WERI-Rb-1 (cell line): ENCODE data around the gene CCNL2.

ENCODE experiments used
- DNase-seq: peaks from one replicate; pipeline ENCODE4 v3.0.0-alpha.2; 2020
- H3K27ac ChIP-seq: fragments of 250-450 bp; sonication (Bioruptor Pico); 2 replicates; pipeline ENCODE4 v1.5.1; 2020; ENCODE audit warnings: mild to moderate bottlenecking, moderate library complexity
- H3K27me3 ChIP-seq: fragments of 250-450 bp; sonication (Bioruptor Pico); 2 replicates; pipeline ENCODE4 v1.5.1; 2021; ENCODE audit warnings: mild to moderate bottlenecking, low read depth, moderate library complexity; ENCODE audit not compliant: insufficient read depth, severe bottlenecking
- H3K36me3 ChIP-seq: fragments of 250-450 bp; sonication (Bioruptor Pico); 2 replicates; pipeline ENCODE4 v1.5.1; 2020; ENCODE audit warnings: mild to moderate bottlenecking, moderate library complexity
- H3K4me3 ChIP-seq: 2 replicates; pipeline ENCODE4 v1.5.1; 2011; ENCODE audit warnings: low read depth, mild to moderate bottlenecking, control low read depth, low read length
- H3K9me3 ChIP-seq: fragments of 250-450 bp; sonication (Bioruptor Pico); 2 replicates; pipeline ENCODE4 v1.5.1; 2021; ENCODE audit warnings: mild to moderate bottlenecking, moderate library complexity; ENCODE audit not compliant: severe bottlenecking
- CTCF ChIP-seq: IDR thresholded peaks from 2 replicates; pipeline ENCODE4 v1.5.1; 2011; ENCODE audit warnings: low read depth, mild to moderate bottlenecking, control low read depth, inconsistent platforms, low read length

The CCNL2 gene

GRCh38 chr1:1439546-1440261 is 40.6 kb upstream of the CCNL2 start:
- Histone ChIP-seq H3K4me3 (no peak overlapping the region), H3K36me3 (no peaks in the 10 kb centered on the region; the same call in 1 of the 2 replicates)
- no peak for TF ChIP-seq CTCF

GRCh38 chr1:1438531-1439381 is 39.6 kb upstream of the CCNL2 start:
- no peaks in the 10 kb centered on the region; the same call in 1 of the 2 replicates for H3K36me3 ChIP-seq
- no peak overlapping the region for H3K4me3 ChIP-seq
- no peak for TF ChIP-seq CTCF
- no peaks in the 10 kb centered on the region for H3K9me3 ChIP-seq
- DNase-seq = no peak
- H3K27ac ChIP-seq = no peak overlapping the region
- H3K27me3 ChIP-seq = no peaks in the 10 kb centered on the region

More at GRCh38 chr1:1439546-1440261, 40.6 kb upstream of the CCNL2 start:
- no peaks in the 10 kb centered on the region for H3K27me3 ChIP-seq
- no peak for DNase-seq
- H3K27ac ChIP-seq = no peak overlapping the region
- no peaks in the 10 kb centered on the region for H3K9me3 ChIP-seq

- H3K27ac ChIP-seq = no peak overlapping the region
Observed at GRCh38 chr1:1437904-1438376, 38.8 kb upstream of the CCNL2 start.

GRCh38 chr1:1437033-1437903 is 38.1 kb upstream of the CCNL2 start:
- Histone ChIP-seq H3K27me3 (no peaks in the 10 kb centered on the region), H3K27ac (no peak overlapping the region), H3K36me3 (no peaks in the 10 kb centered on the region; the same call in 1 of the 2 replicates)

More at GRCh38 chr1:1437904-1438376, 38.8 kb upstream of the CCNL2 start:
- TF ChIP-seq CTCF = no peak
- Histone ChIP-seq H3K27me3 (no peaks in the 10 kb centered on the region), H3K36me3 (no peaks in the 10 kb centered on the region; the same call in 1 of the 2 replicates), H3K9me3 (no peaks in the 10 kb centered on the region), H3K4me3 (no peak overlapping the region)
- DNase-seq = no peak

More at GRCh38 chr1:1437033-1437903, 38.1 kb upstream of the CCNL2 start:
- no peak for TF ChIP-seq CTCF
- no peaks in the 10 kb centered on the region for H3K9me3 ChIP-seq
- no peak for DNase-seq
- no peak overlapping the region for H3K4me3 ChIP-seq
